Osteocyte (in vitro differentiated cells): ENCODE measurements around the gene HAGHL. TPM values are rescaled to one million over a fixed set of nuclear protein-coding genes. Genes with fewer than 3 reads are reported as not detected.

Experiments
- DNase-seq: peaks from one replicate; pipeline ENCODE4 v3.0.0; 2021; ENCODE audit warnings: mixed read lengths; ENCODE audit not compliant: unreplicated experiment; ENCODE audit errors: extremely low spot score
- H3K27ac Mint-ChIP-seq: one replicate; pipeline ENCODE4 v1.8.0; 2021; ENCODE audit warnings: mild to moderate bottlenecking, mixed read lengths; ENCODE audit not compliant: unreplicated experiment
- H3K27me3 Mint-ChIP-seq: one replicate; pipeline ENCODE4 v1.8.0; 2021; ENCODE audit warnings: mixed read lengths; ENCODE audit not compliant: unreplicated experiment
- H3K36me3 Mint-ChIP-seq: one replicate; pipeline ENCODE4 v1.8.0; 2021; ENCODE audit warnings: mixed read lengths; ENCODE audit not compliant: unreplicated experiment
- H3K4me1 Mint-ChIP-seq: one replicate; pipeline ENCODE4 v1.8.0; 2021; ENCODE audit warnings: mixed read lengths; ENCODE audit not compliant: unreplicated experiment
- H3K4me3 Mint-ChIP-seq: one replicate; pipeline ENCODE4 v1.8.0; 2021; ENCODE audit warnings: mild to moderate bottlenecking, moderate library complexity, mixed read lengths; ENCODE audit not compliant: unreplicated experiment
- H3K9me3 Mint-ChIP-seq: one replicate; pipeline ENCODE4 v1.8.0; 2021; ENCODE audit warnings: mixed read lengths; ENCODE audit not compliant: unreplicated experiment
- total RNA-seq: library from RNA; stranded (reverse); gene quantifications from 2 replicates; pipeline ENCODE4 v1.2.1, GENCODE V29; 2021
- TF ChIP-seq, protein P1 (sequence below): fragments of 200-600 bp; sonication (generic); IDR thresholded peaks from 2 replicates; pipeline ENCODE4 v1.5.0; 2021; ENCODE audit warnings: antibody characterized with exemption, mild to moderate bottlenecking, moderate library complexity

Gene HAGHL
- total RNA-seq, 1 donor from 2014 or later = 17.3 TPM

DNA sequence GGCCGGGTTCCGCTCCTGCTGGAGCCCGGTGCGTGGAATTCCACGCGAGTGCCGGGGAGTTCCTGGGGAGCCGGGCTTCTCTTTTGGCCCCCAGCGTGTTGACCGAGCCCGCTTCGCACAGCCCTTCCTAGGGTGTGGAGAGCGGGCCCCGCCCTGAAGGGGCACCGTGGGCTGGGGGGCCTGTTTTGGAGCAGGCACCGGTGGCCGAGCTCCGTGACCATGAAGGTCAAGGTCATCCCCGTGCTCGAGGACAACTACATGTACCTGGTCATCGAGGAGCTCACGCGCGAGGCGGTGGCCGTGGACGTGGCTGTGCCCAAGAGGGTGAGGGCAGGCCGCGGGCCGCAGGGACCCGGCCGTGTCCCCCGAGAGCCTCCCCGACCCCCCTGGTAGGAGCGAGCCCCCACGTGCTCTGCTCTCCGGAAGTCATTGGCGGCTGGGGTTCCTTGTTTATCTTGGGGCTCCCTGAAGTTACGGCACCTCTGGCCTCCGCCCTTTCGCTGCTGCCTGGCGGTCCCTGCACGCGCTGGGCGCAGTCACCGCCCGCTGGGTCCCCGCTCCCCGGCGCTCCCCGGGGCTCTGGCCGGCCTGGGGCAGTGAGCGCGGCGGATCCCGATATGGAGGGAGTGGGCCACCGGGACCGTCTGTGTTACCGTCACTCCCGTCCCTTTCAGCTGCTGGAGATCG, 528 bp downstream of the HAGHL start:
- H3K4me3 Mint-ChIP-seq = peak overlapping the region; percentile 52

GRCh38 chr16:728131-728889, 1.4 kb downstream of the HAGHL start:
- H3K36me3 Mint-ChIP-seq = peaks cover 2% of the 10 kb centered on the region
- H3K27ac Mint-ChIP-seq = no peak overlapping the region
- peak overlapping the region; percentile 47 for H3K4me3 Mint-ChIP-seq
- H3K4me1 Mint-ChIP-seq = no peaks in the 10 kb centered on the region
- TF ChIP-seq, protein P1, sequence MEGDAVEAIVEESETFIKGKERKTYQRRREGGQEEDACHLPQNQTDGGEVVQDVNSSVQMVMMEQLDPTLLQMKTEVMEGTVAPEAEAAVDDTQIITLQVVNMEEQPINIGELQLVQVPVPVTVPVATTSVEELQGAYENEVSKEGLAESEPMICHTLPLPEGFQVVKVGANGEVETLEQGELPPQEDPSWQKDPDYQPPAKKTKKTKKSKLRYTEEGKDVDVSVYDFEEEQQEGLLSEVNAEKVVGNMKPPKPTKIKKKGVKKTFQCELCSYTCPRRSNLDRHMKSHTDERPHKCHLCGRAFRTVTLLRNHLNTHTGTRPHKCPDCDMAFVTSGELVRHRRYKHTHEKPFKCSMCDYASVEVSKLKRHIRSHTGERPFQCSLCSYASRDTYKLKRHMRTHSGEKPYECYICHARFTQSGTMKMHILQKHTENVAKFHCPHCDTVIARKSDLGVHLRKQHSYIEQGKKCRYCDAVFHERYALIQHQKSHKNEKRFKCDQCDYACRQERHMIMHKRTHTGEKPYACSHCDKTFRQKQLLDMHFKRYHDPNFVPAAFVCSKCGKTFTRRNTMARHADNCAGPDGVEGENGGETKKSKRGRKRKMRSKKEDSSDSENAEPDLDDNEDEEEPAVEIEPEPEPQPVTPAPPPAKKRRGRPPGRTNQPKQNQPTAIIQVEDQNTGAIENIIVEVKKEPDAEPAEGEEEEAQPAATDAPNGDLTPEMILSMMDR = no peak
- no peaks in the 10 kb centered on the region for H3K27me3 Mint-ChIP-seq
- DNase-seq = peak; percentile 84
- H3K9me3 Mint-ChIP-seq = no peaks in the 10 kb centered on the region

More for the DNA sequence above, 528 bp downstream of the HAGHL start:
- no peaks in the 10 kb centered on the region for H3K36me3 Mint-ChIP-seq
- H3K9me3 Mint-ChIP-seq = no peaks in the 10 kb centered on the region
- TF ChIP-seq, protein P1 = no peak
- H3K27me3 Mint-ChIP-seq = no peaks in the 10 kb centered on the region
- no peak for DNase-seq
- peaks cover 3% of the 10 kb centered on the region for H3K4me1 Mint-ChIP-seq
- H3K27ac Mint-ChIP-seq = no peak overlapping the region

GRCh38 chr16:728890-729744, 2.2 kb downstream of the HAGHL start:
- peak; percentile 84 for DNase-seq
- Mint-ChIP-seq H3K36me3 (peaks cover 2% of the 10 kb centered on the region), H3K27ac (no peak overlapping the region), H3K27me3 (no peaks in the 10 kb centered on the region), H3K9me3 (no peaks in the 10 kb centered on the region), H3K4me1 (no peaks in the 10 kb centered on the region), H3K4me3 (no peak overlapping the region)
- TF ChIP-seq, protein P1 = no peak

DNA sequence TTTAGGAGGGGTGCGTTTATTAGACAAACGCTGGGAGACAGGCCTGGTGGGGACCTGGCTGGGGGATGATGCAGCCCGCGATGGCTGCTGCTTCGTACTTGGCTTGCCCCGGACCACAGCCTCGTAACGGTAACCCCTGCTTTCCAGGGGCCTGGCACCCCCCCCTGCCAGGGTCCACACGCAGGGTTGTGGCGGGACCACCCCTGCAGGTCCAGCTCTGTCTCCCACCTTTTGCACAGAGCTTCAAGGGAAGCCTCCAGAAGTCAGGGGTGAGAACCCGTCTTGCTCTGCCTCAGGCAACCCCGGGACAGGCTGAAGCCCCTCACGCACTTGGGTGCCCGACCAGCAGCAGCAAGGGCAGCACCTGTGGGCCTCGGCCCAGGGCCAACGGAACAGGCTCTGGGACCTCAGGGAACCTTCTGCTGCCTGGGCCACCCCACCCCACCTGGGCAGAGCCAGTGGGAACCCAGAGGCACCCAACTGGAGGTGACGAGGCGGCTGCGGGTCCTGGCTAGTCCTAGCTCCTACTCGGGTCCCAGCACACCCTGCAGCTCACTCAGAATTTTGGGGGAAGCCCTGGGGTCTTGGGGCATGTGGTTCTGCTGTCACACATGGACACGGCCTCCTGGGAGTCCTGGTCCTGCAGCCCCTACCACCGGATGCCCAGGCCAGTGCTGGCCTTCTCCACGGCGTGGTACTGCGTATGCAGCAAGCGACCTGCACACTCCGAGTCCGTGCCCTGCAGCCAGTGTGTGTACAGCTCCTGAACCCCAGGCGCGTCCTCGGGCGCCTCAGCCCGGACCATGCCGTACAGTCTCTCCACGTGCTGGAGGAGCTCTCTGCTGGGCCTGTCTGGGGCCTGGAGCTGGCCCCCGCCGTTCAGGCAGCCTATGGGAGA, 3.1 kb downstream of the HAGHL start:
- no peak overlapping the region for H3K4me3 Mint-ChIP-seq

More for the DNA sequence above, 3.1 kb downstream of the HAGHL start:
- Mint-ChIP-seq H3K36me3 (peaks cover 2% of the 10 kb centered on the region), H3K4me1 (no peaks in the 10 kb centered on the region), H3K27me3 (no peaks in the 10 kb centered on the region), H3K27ac (no peak overlapping the region), H3K9me3 (no peaks in the 10 kb centered on the region)
- TF ChIP-seq, protein P1 = no peak
- peak; percentile 84 for DNase-seq
